Nephron progenitor cell (in vitro differentiated cells): Measurements from ENCODE around the gene MAEA.
"Not testable (repeated sequence)": the region's sequence is repeated elsewhere in the genome, so short reads cannot be mapped to it uniquely, and the experiment has no call there.

Experiments
- DNase-seq: peaks from one replicate; pipeline ENCODE4 v3.0.0; 2021
- H3K27ac Mint-ChIP-seq: 2 replicates; pipeline ENCODE4 v1.8.0; 2021; ENCODE audit warnings: mild to moderate bottlenecking, moderate library complexity, mixed read lengths
- H3K27me3 Mint-ChIP-seq: 2 replicates; pipeline ENCODE4 v1.8.0; 2021; ENCODE audit warnings: mild to moderate bottlenecking, low read depth, mixed read lengths; ENCODE audit not compliant: poor library complexity
- H3K36me3 Mint-ChIP-seq: 2 replicates; pipeline ENCODE4 v1.8.0; 2021; ENCODE audit warnings: low read depth, mixed read lengths
- H3K4me1 Mint-ChIP-seq: 2 replicates; pipeline ENCODE4 v1.8.0; 2021; ENCODE audit warnings: mixed read lengths
- H3K4me3 Mint-ChIP-seq: 2 replicates; pipeline ENCODE4 v1.8.0; 2021; ENCODE audit warnings: mild to moderate bottlenecking, moderate library complexity, mixed read lengths
- H3K9me3 Mint-ChIP-seq: 2 replicates; pipeline ENCODE4 v1.8.0; 2021; ENCODE audit warnings: mild to moderate bottlenecking, moderate library complexity, mixed read lengths
- CTCF ChIP-seq: fragments of 200-600 bp; sonication (generic); IDR thresholded peaks from 2 replicates; pipeline ENCODE4 v1.5.0; 2021; ENCODE audit warnings: antibody characterized with exemption

MAEA gene

GRCh38 chr4:1369479-1370079 lies 79.9 kb downstream of the MAEA start:
- Mint-ChIP-seq H3K9me3 (peaks cover 15% of the 10 kb centered on the region), H3K4me3 (no peak overlapping the region)
- DNase-seq, result no peak

GRCh38 chr4:1370321-1371124 lies 80.8 kb downstream of the MAEA start:
- no peak overlapping the region for H3K4me3 Mint-ChIP-seq
- H3K27ac Mint-ChIP-seq, result peak overlapping the region; percentile 14
- peaks cover 4% of the 10 kb centered on the region for H3K27me3 Mint-ChIP-seq
- H3K36me3 Mint-ChIP-seq, result peaks cover 34% of the 10 kb centered on the region
- H3K4me1 Mint-ChIP-seq, result peaks cover 22% of the 10 kb centered on the region
- H3K9me3 Mint-ChIP-seq, result peaks cover 15% of the 10 kb centered on the region
- no peak for TF ChIP-seq CTCF
- DNase-seq, result no peak

More at GRCh38 chr4:1369479-1370079, 79.9 kb downstream of the MAEA start:
- H3K4me1 Mint-ChIP-seq, result peaks cover 22% of the 10 kb centered on the region
- no peak overlapping the region for H3K27ac Mint-ChIP-seq
- no peak for TF ChIP-seq CTCF
- H3K27me3 Mint-ChIP-seq, result peaks cover 4% of the 10 kb centered on the region
- H3K36me3 Mint-ChIP-seq, result peaks cover 34% of the 10 kb centered on the region

- DNase-seq, result no peak
- Mint-ChIP-seq H3K4me3 (no peak overlapping the region), H3K36me3 (peaks cover 34% of the 10 kb centered on the region), H3K27ac (peak overlapping the region; percentile 14), H3K4me1 (peaks cover 22% of the 10 kb centered on the region), H3K27me3 (peaks cover 4% of the 10 kb centered on the region), H3K9me3 (peaks cover 15% of the 10 kb centered on the region)
- TF ChIP-seq CTCF, result no peak
These were observed 81.8 kb downstream of the MAEA start for GRCh38 chr4:1371176-1372165.

GRCh38 chr4:1372576-1372975 lies 82.9 kb downstream of the MAEA start:
- DNase-seq, H3K27ac Mint-ChIP-seq, H3K27me3 Mint-ChIP-seq, H3K4me3 Mint-ChIP-seq: not testable (repeated sequence)
- Mint-ChIP-seq H3K9me3 (peaks cover 15% of the 10 kb centered on the region), H3K4me1 (peaks cover 22% of the 10 kb centered on the region), H3K36me3 (peaks cover 34% of the 10 kb centered on the region)

GRCh38 chr4:1373892-1374705 lies 84.4 kb downstream of the MAEA start:
- H3K27ac Mint-ChIP-seq, result no peak overlapping the region
- no peak overlapping the region for H3K4me3 Mint-ChIP-seq
- peaks cover 4% of the 10 kb centered on the region for H3K27me3 Mint-ChIP-seq
- no peak for TF ChIP-seq CTCF
- peaks cover 34% of the 10 kb centered on the region for H3K36me3 Mint-ChIP-seq
- H3K4me1 Mint-ChIP-seq, result peaks cover 20% of the 10 kb centered on the region
- no peak for DNase-seq
- peaks cover 15% of the 10 kb centered on the region for H3K9me3 Mint-ChIP-seq
